Measurements from ENCODE around the gene HIC1.

Gene HIC1

GRCh38 chr17:2061441-2061958 lies 6.6 kb downstream of the HIC1 start:
- no peak for DNase-seq

- no peak for DNase-seq
These were observed 7.8 kb downstream of the HIC1 start for GRCh38 chr17:2062571-2063183.

- no peak for DNase-seq
These were observed 8.6 kb downstream of the HIC1 start for GRCh38 chr17:2063261-2064146.

- DNase-seq, result no peak
These were observed 9.2 kb downstream of the HIC1 start for GRCh38 chr17:2064147-2064489.

GRCh38 chr17:2064520-2064971 lies 9.6 kb downstream of the HIC1 start:
- no peak for DNase-seq

GRCh38 chr17:2064980-2065785 lies 10.3 kb downstream of the HIC1 start:
- DNase-seq, result no peak

DNA sequence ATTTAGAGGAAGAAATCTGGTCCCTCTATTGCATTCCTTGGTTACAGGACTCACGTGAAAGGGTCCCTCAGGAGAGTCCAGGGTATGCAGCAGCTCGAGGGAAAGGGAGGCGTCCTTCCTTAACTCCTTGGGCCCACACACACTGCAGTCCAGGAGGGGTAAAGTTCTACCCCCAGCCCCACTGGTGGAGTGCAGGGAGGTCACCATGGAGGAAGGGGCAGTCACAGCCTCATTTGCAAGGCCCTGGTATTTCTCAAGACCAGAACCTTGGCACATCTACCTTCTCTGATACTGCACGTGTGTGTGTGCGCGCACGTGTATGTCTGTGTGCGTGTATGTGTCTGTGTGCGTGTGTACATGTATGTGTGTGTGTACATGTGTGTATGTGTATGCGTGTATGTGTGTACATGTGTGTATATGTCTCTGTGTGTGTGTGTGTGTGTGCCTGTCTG lies 11.1 kb downstream of the HIC1 start:
- DNase-seq, result no peak

DNA sequence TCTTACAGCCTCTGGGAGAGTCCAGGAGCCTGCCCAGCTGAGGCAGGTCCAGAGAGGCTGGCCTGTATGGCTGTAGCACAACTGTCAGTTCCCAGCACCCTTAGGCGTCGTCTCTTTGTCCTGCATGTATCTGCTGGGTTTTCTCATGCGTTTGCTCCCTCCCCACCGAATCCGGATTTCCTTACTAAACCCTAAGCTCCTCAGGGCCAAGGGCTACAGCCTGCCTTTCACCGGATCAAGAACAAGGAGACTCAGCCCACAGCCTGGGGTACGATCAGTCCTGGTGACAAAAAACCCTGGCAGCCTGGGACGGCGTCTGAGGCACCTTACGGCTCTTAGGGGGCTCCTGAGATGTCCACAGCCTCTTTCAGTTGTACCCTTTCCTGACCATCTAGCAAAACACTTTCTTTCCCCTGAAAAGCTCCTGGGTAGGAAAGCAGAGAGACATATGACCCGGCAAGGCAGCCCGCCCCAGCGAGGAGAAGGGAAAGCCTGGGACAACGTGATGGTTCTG lies 12.2 kb downstream of the HIC1 start:
- no peak for DNase-seq

DNA sequence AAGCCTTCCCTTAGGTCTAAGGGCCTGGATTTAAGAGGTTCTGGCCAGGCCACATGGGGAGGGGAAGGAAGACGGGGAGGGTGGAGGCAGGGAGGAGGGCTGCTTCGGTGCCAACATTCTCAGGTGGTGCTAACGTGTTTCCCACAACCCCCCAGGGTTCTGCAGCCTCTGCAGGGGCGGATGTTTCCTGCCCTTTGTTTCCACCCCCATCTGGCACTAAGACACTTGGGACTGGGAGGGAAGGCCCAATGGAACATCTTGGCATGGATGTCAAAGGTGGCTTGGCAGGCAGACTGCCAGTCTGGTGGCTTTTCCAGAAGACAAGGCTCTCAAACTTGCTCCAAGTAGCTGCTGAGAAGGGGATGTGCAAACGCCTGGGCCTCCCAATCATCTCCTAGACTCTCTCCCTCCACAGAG lies 12.7 kb downstream of the HIC1 start:
- no peak for DNase-seq

DNA sequence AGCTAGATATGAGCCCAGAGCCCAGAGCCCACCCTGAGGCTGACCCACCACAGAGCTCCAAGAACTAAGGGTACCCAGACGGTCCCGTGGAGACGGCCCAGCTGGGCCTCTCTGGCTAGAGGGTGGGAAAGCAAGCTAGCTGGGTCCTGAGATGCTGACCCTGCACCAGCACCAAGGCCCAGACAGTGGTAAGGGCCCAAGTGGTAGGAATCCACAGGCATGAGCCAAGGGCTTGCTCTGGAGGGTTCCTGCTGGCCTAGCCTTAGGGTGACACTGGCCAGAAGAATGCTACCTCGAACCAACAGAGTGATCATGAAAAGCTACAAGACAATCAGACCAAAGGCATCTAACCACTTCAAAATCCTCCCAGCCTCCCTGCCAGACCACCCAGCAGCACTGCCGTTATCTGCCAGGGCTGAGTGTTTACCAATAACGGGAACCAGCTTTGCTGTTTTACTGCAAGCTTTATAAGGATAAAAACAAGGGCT lies 13.2 kb downstream of the HIC1 start:
- no peak for DNase-seq

DNA sequence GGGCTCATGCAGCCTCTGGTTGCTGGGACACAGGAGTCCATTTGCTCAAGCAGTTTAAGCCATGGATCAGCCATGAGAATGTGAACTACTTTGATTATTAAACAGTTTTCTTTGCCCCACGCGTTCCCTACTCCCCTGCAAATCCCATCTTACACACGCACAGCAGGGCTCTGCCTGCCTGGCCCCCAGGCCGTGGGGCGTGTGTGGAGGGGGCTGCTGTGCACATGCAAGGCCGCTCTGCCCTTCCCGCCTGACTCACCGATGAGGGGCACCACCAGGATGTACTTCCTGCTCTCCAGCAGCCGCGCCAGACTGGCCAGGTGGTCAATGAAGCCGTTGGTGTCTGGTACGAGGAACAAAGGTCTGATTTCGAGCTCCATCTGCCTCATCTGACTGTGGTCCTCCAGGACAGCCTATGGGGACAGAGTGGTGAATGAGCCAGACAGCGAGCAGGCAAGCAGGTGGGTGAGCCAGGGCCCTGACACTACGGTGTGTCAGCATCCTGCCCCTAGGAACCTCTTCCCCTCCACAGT lies 13.7 kb downstream of the HIC1 start:
- no peak for DNase-seq

GRCh38 chr17:2070241-2071023 lies 15.5 kb downstream of the HIC1 start:
- no peak for DNase-seq

DNA sequence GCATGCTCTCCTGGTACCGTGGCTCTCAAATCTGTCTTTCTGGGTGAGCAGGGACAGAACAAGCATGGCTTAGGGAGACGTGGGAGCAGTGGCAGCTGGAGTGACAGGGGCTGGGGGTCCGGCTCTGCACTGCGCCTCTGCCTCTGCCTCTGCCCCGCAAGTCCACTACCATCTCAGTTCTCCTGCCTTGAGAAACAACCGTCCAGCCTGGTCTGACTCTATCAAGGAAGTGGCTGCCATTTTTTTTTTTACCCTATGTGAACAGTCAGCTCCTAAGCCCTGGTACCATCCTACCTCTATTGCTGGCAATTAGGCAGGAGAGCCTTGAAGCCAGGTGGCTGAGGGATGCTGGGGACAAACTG lies 16.1 kb downstream of the HIC1 start:
- no peak for DNase-seq

DNA sequence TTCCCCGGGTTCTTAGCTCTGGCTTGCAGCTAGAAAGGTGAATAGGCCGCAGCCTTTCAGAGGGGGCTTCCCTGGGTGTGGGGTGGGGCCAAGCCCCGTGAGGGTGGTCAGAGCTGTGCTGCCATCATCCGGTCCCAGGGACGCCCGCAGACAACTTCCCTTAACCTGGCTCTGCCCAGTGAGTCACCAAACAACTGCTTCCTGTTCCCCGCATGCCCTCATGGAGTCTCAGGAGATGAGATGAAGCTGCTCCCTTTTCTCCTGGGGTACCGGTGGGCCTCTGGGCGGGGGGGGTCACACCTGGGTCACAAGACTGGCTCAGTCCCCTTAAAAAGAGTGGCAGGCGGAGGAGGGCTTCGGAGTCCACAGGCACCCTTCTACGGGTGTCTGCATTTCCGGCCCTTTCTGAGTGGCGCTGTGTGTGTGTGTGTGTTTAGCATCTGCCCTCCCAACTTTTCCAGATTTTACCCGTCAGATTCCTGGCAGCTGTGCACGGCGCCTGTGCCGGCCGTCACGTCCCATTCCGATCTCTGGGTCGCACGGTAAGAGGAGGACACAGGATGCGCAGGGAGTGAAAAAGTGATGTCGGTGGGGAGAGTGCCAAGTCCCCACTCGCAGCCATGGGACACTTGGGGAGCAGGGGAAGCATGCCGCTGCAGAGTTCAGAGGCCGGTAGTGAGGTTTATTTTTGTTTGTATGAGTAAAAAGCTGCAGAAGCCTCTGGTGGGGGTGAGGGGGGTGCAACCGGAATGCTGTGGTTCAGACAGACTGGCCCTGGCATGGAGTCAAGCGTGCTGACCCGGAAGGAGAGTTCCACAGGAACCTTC lies 16.8 kb downstream of the HIC1 start:
- no peak for DNase-seq

DNA sequence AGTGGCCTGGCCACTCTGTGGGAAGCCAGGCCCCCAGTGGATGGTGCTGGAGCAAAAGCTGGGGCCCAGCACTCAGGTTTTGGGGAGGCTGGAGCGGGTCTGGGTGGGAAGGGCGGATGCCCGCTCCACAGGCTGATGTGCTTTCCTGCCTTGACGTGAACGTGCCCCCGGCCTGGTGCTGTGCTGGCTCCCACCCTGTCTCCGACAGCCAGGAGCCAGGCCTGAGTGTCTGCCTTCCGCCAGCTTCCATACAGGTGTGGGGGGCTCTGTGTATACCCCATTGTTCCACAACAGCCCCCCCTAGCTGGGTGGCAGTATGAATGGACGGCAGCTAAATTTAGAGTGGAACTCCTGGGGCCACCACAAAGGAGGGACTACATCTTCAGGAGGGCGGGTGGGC lies 20.0 kb downstream of the HIC1 start:
- DNase-seq, result no peak

DNA sequence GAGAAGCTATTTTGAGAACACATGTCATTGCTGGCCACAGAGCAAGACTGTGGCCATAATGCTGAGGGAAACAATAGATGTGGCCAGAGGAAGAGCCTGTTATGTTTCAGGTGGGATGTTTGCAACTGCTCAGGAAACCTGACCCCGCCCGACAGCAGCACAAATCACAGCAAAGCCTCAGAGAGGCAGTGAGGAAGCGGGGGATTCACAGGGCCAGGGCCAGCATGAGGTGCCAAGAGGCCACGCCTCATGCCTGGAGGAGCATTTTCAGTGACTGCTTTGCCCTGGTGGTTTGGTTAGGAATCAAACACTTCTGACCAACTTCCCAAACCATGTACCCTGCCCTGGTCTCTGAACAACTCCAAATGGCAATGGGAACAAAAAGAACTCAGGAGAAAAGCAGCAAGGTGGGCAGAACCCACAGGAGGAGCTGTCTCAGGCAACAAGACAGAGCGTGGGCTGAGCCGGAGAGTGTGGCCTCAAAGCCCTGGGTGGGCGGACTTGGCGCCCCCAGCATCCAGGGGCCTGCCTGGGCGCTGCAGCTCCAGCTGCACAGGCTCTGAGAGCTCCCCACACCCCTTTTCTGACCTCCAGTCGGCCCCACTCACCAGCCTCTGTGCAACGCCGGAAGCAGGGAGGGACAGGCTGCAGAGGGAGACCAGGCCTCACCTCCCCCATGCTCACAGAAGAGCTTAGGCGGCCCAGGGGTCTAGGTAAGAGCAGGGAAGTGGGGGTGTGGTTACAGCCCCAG lies 20.6 kb downstream of the HIC1 start:
- DNase-seq, result no peak

GRCh38 chr17:2076087-2076984 lies 21.4 kb downstream of the HIC1 start:
- no peak for DNase-seq

- no peak for DNase-seq
These were observed 22.1 kb downstream of the HIC1 start for GRCh38 chr17:2077040-2077439.

- DNase-seq, result no peak
These were observed 26.7 kb downstream of the HIC1 start for GRCh38 chr17:2081564-2081963.

Measured in COR-L47 (cell line).